CD4-positive, alpha-beta T cell (primary cell): ENCODE measurements around the gene HAGH. TPM values are rescaled to one million over a fixed set of nuclear protein-coding genes. Genes with fewer than 3 reads are reported as not detected.

ENCODE experiments used
- ATAC-seq: fragments of 200-7000 bp; cut with Tn5 transposase; one replicate; pipeline ENCODE4 v1.10.0; 2022; ENCODE audit warnings: mild to moderate bottlenecking; ENCODE audit not compliant: poor library complexity
- CTCF ChIA-PET: fragments of 350-600 bp; sonication (Branson Sonifier 250); formaldehyde crosslinking; loops from one replicate; lab custom pipeline; 2021; ENCODE audit warnings: antibody characterized with exemption, inconsistent platforms; lab: Charles Lee
- POLR2A ChIA-PET: fragments of 350-600 bp; sonication (Branson Sonifier 250); formaldehyde crosslinking; loops from one replicate; lab custom pipeline; 2021; ENCODE audit warnings: antibody characterized with exemption, inconsistent platforms; lab: Charles Lee
- DNase-seq, 14 experiments: peaks; one replicate each; pipeline ENCODE4 v3.0.0-alpha.2; 2013 to 2020; ENCODE audit warnings: mixed read lengths in 2 of 14
- H3K27ac ChIP-seq, 2 donors: one replicate each; pipeline versions ENCODE4 v1.5.1 to v1.7.0; 2013; ENCODE audit warnings: low read length in 2 of 2, low read depth in 1 of 2, mild to moderate bottlenecking in 1 of 2
- H3K27me3 ChIP-seq, 2 experiments: 1 replicate in 1 of 2; 2 replicates in 1 of 2; pipeline versions ENCODE4 v1.6.1 to v1.7.0; 2013; ENCODE audit warnings: low read length in 2 of 2, control low read depth in 1 of 2, mild to moderate bottlenecking in 1 of 2, moderate library complexity in 1 of 2; ENCODE audit not compliant: insufficient read depth in 2 of 2, control insufficient read depth in 1 of 2
- H3K36me3 ChIP-seq: one replicate; pipeline ENCODE4 v1.6.1; 2013; ENCODE audit warnings: low read length, control low read depth; ENCODE audit not compliant: insufficient read depth
- H3K4me1 ChIP-seq: one replicate; pipeline ENCODE4 v1.6.1; 2013; ENCODE audit warnings: low read length, control low read depth; ENCODE audit not compliant: insufficient read depth
- H3K4me3 ChIP-seq: one replicate; pipeline ENCODE4 v1.5.1; 2013; ENCODE audit warnings: mild to moderate bottlenecking, low read length, moderate library complexity
- H3K9me3 ChIP-seq, 2 experiments: 1 replicate in 1 of 2; 2 replicates in 1 of 2; pipeline versions ENCODE4 v1.6.1 to v1.7.0; 2013; ENCODE audit warnings: low read length in 2 of 2, mild to moderate bottlenecking in 2 of 2, control low read depth in 1 of 2, moderate library complexity in 1 of 2; ENCODE audit not compliant: control insufficient read depth in 1 of 2, insufficient read depth in 1 of 2
- H3K27ac Mint-ChIP-seq: one replicate; pipeline ENCODE4 v1.8.0; 2020; ENCODE audit warnings: mixed read lengths
- H3K27me3 Mint-ChIP-seq: one replicate; pipeline ENCODE4 v1.8.0; 2021; ENCODE audit warnings: mixed read lengths
- H3K36me3 Mint-ChIP-seq: one replicate; pipeline ENCODE4 v1.8.0; 2021; ENCODE audit warnings: low read depth, mixed read lengths
- H3K4me1 Mint-ChIP-seq: one replicate; pipeline ENCODE4 v1.8.0; 2021; ENCODE audit warnings: low read depth, mixed read lengths
- H3K4me3 Mint-ChIP-seq: one replicate; pipeline ENCODE4 v1.8.0; 2020; ENCODE audit warnings: mild to moderate bottlenecking, mixed read lengths
- H3K9me3 Mint-ChIP-seq: one replicate; pipeline ENCODE4 v1.8.0; 2020; ENCODE audit warnings: mixed read lengths
- CTCF ChIP-seq: fragments of 200-600 bp; IDR thresholded peaks from one replicate; pipeline ENCODE4 v1.8.0; 2022; ENCODE audit warnings: antibody characterized with exemption, mild to moderate bottlenecking
- intact Hi-C, 2 experiments: fragments of 100-400 bp; cut with DNase I in 1 of 2; cut with micrococcal nuclease in 1 of 2; formaldehyde crosslinking; loops; one replicate each; pipeline versions ENCODE4 v1.15.1 to v1.9.0; 2023 to 2025; cut with DNase I, micrococcal nuclease
- total RNA-seq, 174 experiments: library from RNA in 2 of 174; stranded (reverse) in 2 of 174; gene quantifications; one replicate each; pipeline ENCODE4 v1.2.3 and lab custom pipeline; 2021 to 2026

Gene HAGH
- total RNA-seq, 2 experiments from 2014 or later = 20.9 to 22.7 TPM

- ATAC-seq (peak; percentile 10), DNase-seq (peak in 12 of 14 experiments; percentile 20 to 82 (median 43))
- Histone ChIP-seq H3K27ac (peak overlapping the region; percentile 29 to 35), H3K27me3 (no peaks in the 10 kb centered on the region), H3K4me3 (peak overlapping the region; percentile 89), H3K9me3 (no peaks in the 10 kb centered on the region), H3K36me3 (peaks cover 29% of the 10 kb centered on the region), H3K4me1 (peaks cover 42% of the 10 kb centered on the region)
- no peaks in the 10 kb centered on the region for H3K9me3 Mint-ChIP-seq
- peaks cover 30% of the 10 kb centered on the region for H3K36me3 Mint-ChIP-seq
- peaks cover 16% of the 10 kb centered on the region for H3K4me1 Mint-ChIP-seq
- CTCF ChIA-PET = interaction anchor here (4.0 kb wide), 1 partner anchor 12 kb away, joined by 21 read pairs; the partner anchor contains the start of genes NUBP2 and SPSB3
- TF ChIP-seq CTCF = no peak
- intact Hi-C loops = loop anchor here (5.0 to 10.0 kb wide), 6 partner anchors 57 to 418 kb away; partner anchors contain the start of genes FAHD1 (in 1 of the 2), GNPTG (in 1 of the 2), HAGH (in 1 of the 2) and JPT2 (in 1 of the 2)
- peak overlapping the region; percentile 80 for H3K4me3 Mint-ChIP-seq
- peak overlapping the region; percentile 62 for H3K27ac Mint-ChIP-seq
- no peaks in the 10 kb centered on the region for H3K27me3 Mint-ChIP-seq
- POLR2A ChIA-PET = interaction anchor here (0.7 to 7.9 kb wide), 8 partner anchors 11 to 1075 kb away, joined by 3 to 163 read pairs (median 4); partner anchors contain the start of genes FAHD1, HAGH, JPT2 and MAPK8IP3
Observed at GRCh38 chr16:1770328-1771187, 56.1 kb downstream of the HAGH start.

- Mint-ChIP-seq H3K4me3 (peak overlapping the region; percentile 80), H3K36me3 (peaks cover 35% of the 10 kb centered on the region), H3K9me3 (no peaks in the 10 kb centered on the region), H3K27me3 (no peaks in the 10 kb centered on the region), H3K27ac (peak overlapping the region; percentile 62), H3K4me1 (peaks cover 16% of the 10 kb centered on the region)
- H3K27ac ChIP-seq = no peak overlapping the region
- no peak for TF ChIP-seq CTCF
- peaks cover 38% of the 10 kb centered on the region for H3K36me3 ChIP-seq
- H3K9me3 ChIP-seq = no peaks in the 10 kb centered on the region
- ATAC-seq (no peak), DNase-seq (no peak)
- ChIA-PET CTCF (no interaction called here), POLR2A (interaction anchor here (1.0 to 7.9 kb wide), 4 partner anchors 12 to 92 kb away, joined by 4 to 163 read pairs (median 12); partner anchors contain the start of genes FAHD1, HAGH, JPT2 and MAPK8IP3)
- H3K4me1 ChIP-seq = peaks cover 34% of the 10 kb centered on the region
- H3K27me3 ChIP-seq = no peaks in the 10 kb centered on the region
- no peak overlapping the region for H3K4me3 ChIP-seq
- intact Hi-C loops = loop anchor here (5.0 to 10.0 kb wide), 7 partner anchors 58 to 417 kb away; partner anchors contain the start of genes FAHD1 (in 1 of the 2), GNPTG (in 1 of the 2), HAGH (in 1 of the 2) and JPT2 (in 1 of the 2)
Observed at GRCh38 chr16:1769402-1770300, 57.0 kb downstream of the HAGH start.
